ENCODE data around the gene TSHZ3. TPM values are rescaled to one million over a fixed set of nuclear protein-coding genes. Genes with fewer than 3 reads are reported as not detected.

The TSHZ3 gene
- total RNA-seq, 2 donors from 2014 or later: 1.3 to 5.1 TPM

GRCh38 chr19:31347828-31348392, 1.3 kb downstream of the TSHZ3 start:
- no peak for TF ChIP-seq CTCF (IDR thresholded peaks at IDR 0.05)
- no peaks in the 10 kb centered on the region for H3K36me3 ChIP-seq
- peak overlapping the region in 1 of 2 donors; percentile 46 for H3K9ac ChIP-seq (ENCODE audit: low read depth in 2 of 2, low read length in 2 of 2)
- H3K4me3 ChIP-seq: no peak overlapping the region
- intact Hi-C loops (cut with DNase I): no loop called here
- no peaks in the 10 kb centered on the region for H3K4me1 ChIP-seq
- no peak for DNase-seq
- H3K27ac ChIP-seq: peak overlapping the region; percentile 79
- no peaks in the 10 kb centered on the region for H3K9me3 ChIP-seq
- peaks cover 40% of the 10 kb centered on the region for H3K27me3 ChIP-seq

GRCh38 chr19:31347354-31347753, 1.9 kb downstream of the TSHZ3 start:
- H3K4me3 ChIP-seq: no peak overlapping the region
- H3K4me1 ChIP-seq: no peaks in the 10 kb centered on the region
- no peak for TF ChIP-seq CTCF (IDR thresholded peaks at IDR 0.05)
- peaks cover 37% of the 10 kb centered on the region for H3K27me3 ChIP-seq
- DNase-seq: no peak
- intact Hi-C loops (cut with DNase I): no loop called here
- no peak overlapping the region for H3K27ac ChIP-seq
- H3K36me3 ChIP-seq: no peaks in the 10 kb centered on the region
- no peak overlapping the region for H3K9ac ChIP-seq (ENCODE audit: low read depth in 2 of 2, low read length in 2 of 2)
- H3K9me3 ChIP-seq: no peaks in the 10 kb centered on the region

GRCh38 chr19:31346184-31347059, 2.8 kb downstream of the TSHZ3 start:
- Histone ChIP-seq H3K27me3 (peaks cover 28% of the 10 kb centered on the region), H3K27ac (no peak overlapping the region)
- intact Hi-C loops (cut with DNase I): no loop called here

GRCh38 chr19:31344403-31344802, 4.8 kb downstream of the TSHZ3 start:
- intact Hi-C loops (cut with DNase I): no loop called here
- no peak for TF ChIP-seq CTCF (IDR thresholded peaks at IDR 0.05)
- no peak for DNase-seq
- Histone ChIP-seq H3K9ac (ENCODE audit: low read depth in 2 of 2, low read length in 2 of 2) (no peak overlapping the region), H3K27me3 (peaks cover 14% of the 10 kb centered on the region), H3K36me3 (no peaks in the 10 kb centered on the region), H3K4me3 (no peak overlapping the region), H3K27ac (no peak overlapping the region), H3K4me1 (no peaks in the 10 kb centered on the region), H3K9me3 (no peaks in the 10 kb centered on the region)

More at GRCh38 chr19:31346184-31347059, 2.8 kb downstream of the TSHZ3 start:
- no peak overlapping the region for H3K4me3 ChIP-seq
- no peaks in the 10 kb centered on the region for H3K36me3 ChIP-seq
- no peak for DNase-seq
- no peak overlapping the region for H3K9ac ChIP-seq (ENCODE audit: low read depth in 2 of 2, low read length in 2 of 2)
- no peak for TF ChIP-seq CTCF (IDR thresholded peaks at IDR 0.05)
- no peaks in the 10 kb centered on the region for H3K4me1 ChIP-seq
- H3K9me3 ChIP-seq: no peaks in the 10 kb centered on the region

- Histone ChIP-seq H3K36me3 (no peaks in the 10 kb centered on the region), H3K4me3 (no peak overlapping the region), H3K27me3 (peaks cover 3% of the 10 kb centered on the region), H3K4me1 (no peaks in the 10 kb centered on the region), H3K9me3 (no peaks in the 10 kb centered on the region), H3K27ac (no peak overlapping the region), H3K9ac (ENCODE audit: low read depth in 2 of 2, low read length in 2 of 2) (no peak overlapping the region)
- no peak for DNase-seq
- TF ChIP-seq CTCF (IDR thresholded peaks at IDR 0.05): no peak
- intact Hi-C loops (cut with DNase I): no loop called here
Measured at GRCh38 chr19:31342926-31343325, 6.3 kb downstream of the TSHZ3 start.
